Tongue (tissue), 2 donors: ENCODE results near the gene JAZF1. TPM values are rescaled to one million over a fixed set of nuclear protein-coding genes. Genes with fewer than 3 reads are reported as not detected.
A peak's percentile ranks its signal among the peaks of the same experiment; 100 is the strongest.
"Not testable (repeated sequence)": the region's sequence is repeated elsewhere in the genome, so short reads cannot be mapped to it uniquely, and the experiment has no call there.

Experiments used
- DNase-seq: peaks from one replicate; pipeline ENCODE4 v3.0.0-alpha.2; 2015
- total RNA-seq: library from RNA; depleted of rRNA; stranded (reverse); fragments of >200 nt; gene quantifications from one replicate; pipeline ENCODE4 v1.2.3, GENCODE V29; 2014

Gene JAZF1
- total RNA-seq, 1 donor from 2014 or later: 30.4 TPM

- peak; percentile 29 for DNase-seq
Observed at GRCh38 chr7:27910326-27910725, 270.3 kb downstream of the JAZF1 start.

GRCh38 chr7:27908534-27909165, 271.9 kb downstream of the JAZF1 start:
- DNase-seq: no peak

GRCh38 chr7:27906385-27907091, 274.1 kb downstream of the JAZF1 start:
- no peak for DNase-seq

GRCh38 chr7:27905951-27906350, 274.6 kb downstream of the JAZF1 start:
- no peak for DNase-seq

GRCh38 chr7:27901028-27901760, 279.4 kb downstream of the JAZF1 start:
- peak; percentile 29 for DNase-seq

- no peak for DNase-seq
Observed at GRCh38 chr7:27900006-27900405, 280.6 kb downstream of the JAZF1 start.

- no peak for DNase-seq
Observed at GRCh38 chr7:27899601-27900000, 281.0 kb downstream of the JAZF1 start.

- DNase-seq: no peak
Observed at GRCh38 chr7:27897441-27897847, 283.2 kb downstream of the JAZF1 start.

- DNase-seq: no peak
Observed at GRCh38 chr7:27897001-27897400, 283.6 kb downstream of the JAZF1 start.

GRCh38 chr7:27895551-27895950, 285.0 kb downstream of the JAZF1 start:
- no peak for DNase-seq

GRCh38 chr7:27890205-27890849, 290.3 kb downstream of the JAZF1 start:
- no peak for DNase-seq

GRCh38 chr7:27889800-27890199, 290.8 kb downstream of the JAZF1 start:
- no peak for DNase-seq

GRCh38 chr7:27888736-27889135, 291.9 kb downstream of the JAZF1 start:
- no peak for DNase-seq

- DNase-seq: not testable (repeated sequence)
Observed at GRCh38 chr7:27886710-27887109, 293.9 kb downstream of the JAZF1 start.

GRCh38 chr7:27885652-27886051, 294.9 kb downstream of the JAZF1 start:
- DNase-seq: no peak

- DNase-seq: no peak
Observed at GRCh38 chr7:27883696-27884095, 296.9 kb downstream of the JAZF1 start.

GRCh38 chr7:27876756-27877155, 303.8 kb downstream of the JAZF1 start:
- DNase-seq: no peak

GRCh38 chr7:27875832-27876231, 304.8 kb downstream of the JAZF1 start:
- no peak for DNase-seq

- DNase-seq: no peak
Observed at GRCh38 chr7:27875061-27875460, 305.5 kb downstream of the JAZF1 start.

GRCh38 chr7:27873981-27874957, 306.3 kb downstream of the JAZF1 start:
- no peak for DNase-seq
